HepG2 (cell line): ENCODE results near the gene UPK1B. TPM values are rescaled to one million over a fixed set of nuclear protein-coding genes. Genes with fewer than 3 reads are reported as not detected.

Experiments
- AKAP8 ChIP-seq: sonication (generic); formaldehyde crosslinking; IDR thresholded peaks from 2 replicates; pipeline ENCODE4 v1.5.1; 2020; ENCODE audit warnings: mild to moderate bottlenecking, missing genetic modification reagents
- HMGA1 ChIP-seq: sonication (generic); formaldehyde crosslinking; conservative IDR thresholded peaks from 2 replicates; pipeline ENCODE4 v1.4.0; 2020; ENCODE audit warnings: missing genetic modification reagents
- HOXA3 ChIP-seq: sonication (generic); formaldehyde crosslinking; IDR thresholded peaks from 2 replicates; pipeline ENCODE4 v1.5.0; 2020; ENCODE audit warnings: missing genetic modification reagents
- IKZF4 ChIP-seq: sonication (generic); formaldehyde crosslinking; IDR thresholded peaks from 2 replicates; pipeline ENCODE4 v1.5.1; 2020; ENCODE audit warnings: borderline replicate concordance, mild to moderate bottlenecking, low read depth, missing genetic modification reagents; ENCODE audit errors: not compliant biosample characterization
- JUND ChIP-seq: sonication (generic); formaldehyde crosslinking; IDR thresholded peaks from 2 replicates; pipeline ENCODE4 v1.8.0; 2022; ENCODE audit warnings: mild to moderate bottlenecking, missing genetic modification reagents
- NFIC ChIP-seq: IDR thresholded peaks from 2 replicates; pipeline ENCODE4 v1.6.1; 2012; ENCODE audit warnings: mild to moderate bottlenecking, low read length, inconsistent platforms
- PRMT3 ChIP-seq: sonication (generic); formaldehyde crosslinking; IDR thresholded peaks from 2 replicates; pipeline ENCODE4 v1.8.1; 2022; ENCODE audit warnings: low read depth, mild to moderate bottlenecking, moderate library complexity, missing genetic modification reagents, borderline replicate concordance
- RBM39 ChIP-seq: fragments of 200-400 bp; formaldehyde crosslinking; IDR thresholded peaks from one replicate; pipeline ENCODE4 v1.6.1; 2018; ENCODE audit warnings: antibody characterized with exemption, mild to moderate bottlenecking, low read depth, low read length; ENCODE audit not compliant: poor library complexity, severe bottlenecking
- SMAD3 ChIP-seq: sonication (generic); formaldehyde crosslinking; IDR thresholded peaks from 2 replicates; pipeline ENCODE4 v1.4.0; 2020; ENCODE audit warnings: missing genetic modification reagents
- TEAD3 ChIP-seq: optimal IDR thresholded peaks from 2 replicates; pipeline ENCODE3; 2016; ENCODE audit warnings: borderline replicate concordance
- ZBTB34 ChIP-seq: sonication (generic); formaldehyde crosslinking; IDR thresholded peaks from 2 replicates; pipeline ENCODE4 v1.8.0; 2022; ENCODE audit warnings: mild to moderate bottlenecking, missing genetic modification reagents
- ZBTB37 ChIP-seq: sonication (generic); formaldehyde crosslinking; IDR thresholded peaks from 2 replicates; pipeline ENCODE4 v1.4.0; 2020; ENCODE audit warnings: mild to moderate bottlenecking, missing genetic modification reagents
- ZNF33A ChIP-seq: sonication (generic); formaldehyde crosslinking; IDR thresholded peaks from 2 replicates; pipeline ENCODE4 v1.5.1; 2020; ENCODE audit warnings: missing genetic modification reagents, mild to moderate bottlenecking, moderate library complexity, borderline replicate concordance
- ZNF441 ChIP-seq: sonication (generic); formaldehyde crosslinking; IDR thresholded peaks from 2 replicates; pipeline ENCODE4 v1.7.0; 2021; ENCODE audit warnings: missing genetic modification reagents, borderline replicate concordance
- ZNF460 ChIP-seq: sonication (generic); formaldehyde crosslinking; IDR thresholded peaks from 2 replicates; pipeline ENCODE4 v1.5.1; 2020; ENCODE audit warnings: missing genetic modification reagents, mild to moderate bottlenecking, borderline replicate concordance
- ZNF616 ChIP-seq: sonication (generic); formaldehyde crosslinking; IDR thresholded peaks from 2 replicates; pipeline ENCODE4 v1.5.0; 2020; ENCODE audit warnings: low read depth, mild to moderate bottlenecking, missing genetic modification reagents
- ZNF781 ChIP-seq: sonication (generic); formaldehyde crosslinking; IDR thresholded peaks from 2 replicates; pipeline ENCODE4 v1.5.1; 2020; ENCODE audit warnings: borderline replicate concordance, mild to moderate bottlenecking, missing genetic modification reagents; ENCODE audit errors: not compliant biosample characterization
- polyA plus RNA-seq, 8 experiments: library from polyadenylated mRNA; depleted of rRNA in 3 of 8; stranded (reverse) in 7 of 8; unstranded in 1 of 8; fragments of >200 nt; fragmentation: Illumina TruSeq in 4 of 8; extraction: Trizol in 4 of 8; gene quantifications; 2 replicates each; pipeline versions ENCODE4 v1.2.1 to v1.2.3, GENCODE V29; 2011 to 2016; ENCODE audit warnings: low read depth in 4 of 8, missing spikeins in 1 of 8, mixed read lengths in 1 of 8; ENCODE audit not compliant: insufficient read depth in 1 of 8
- total RNA-seq, 5 experiments: library from RNA; depleted of rRNA; stranded (reverse); fragments of >200 nt; fragmentation: Illumina TruSeq; extraction: Trizol; gene quantifications; 2 replicates each; pipeline ENCODE4 v1.2.3, GENCODE V29; 2016; ENCODE audit warnings: low read depth in 1 of 5
- TF ChIP-seq, protein P1 (sequence below): sonication (generic); formaldehyde crosslinking; IDR thresholded peaks from 2 replicates; pipeline ENCODE4 v1.5.0; 2020; ENCODE audit warnings: missing genetic modification reagents, mild to moderate bottlenecking, borderline replicate concordance
- TF ChIP-seq, protein P2 (sequence below): fragments of 450-650 bp; IDR thresholded peaks from 2 replicates; pipeline ENCODE4 v1.6.1; 2017; ENCODE audit warnings: mild to moderate bottlenecking

The UPK1B gene
- total and polyA plus RNA-seq, 2 of the 13 experiments (the other 11 are each of a cell fraction or from before 2014, with no cell fraction given): not detected

- TF ChIP-seq, protein P1, sequence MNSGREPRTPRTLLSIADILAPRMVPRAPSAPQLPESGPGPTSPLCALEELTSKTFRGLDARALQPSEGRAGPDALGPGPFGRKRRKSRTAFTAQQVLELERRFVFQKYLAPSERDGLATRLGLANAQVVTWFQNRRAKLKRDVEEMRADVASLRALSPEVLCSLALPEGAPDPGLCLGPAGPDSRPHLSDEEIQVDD (CRISPR knock-in tag): no peak
- no peak; the same call in 1 of the 2 replicates for TF ChIP-seq ZNF460 (CRISPR knock-in tag)
- peak; percentile 80 for TF ChIP-seq ZNF441 (CRISPR knock-in tag)
- TF ChIP-seq TEAD3 (CRISPR knock-in tag): no peak
- no peak for TF ChIP-seq RBM39
- TF ChIP-seq HOXA3 (CRISPR knock-in tag): peak; percentile 42
- no peak for TF ChIP-seq SMAD3 (CRISPR knock-in tag)
- TF ChIP-seq IKZF4: peak; percentile 69
- no peak for TF ChIP-seq ZNF33A
- TF ChIP-seq NFIC: no peak; the same call in 1 of the 2 replicates
- TF ChIP-seq ZBTB34 (CRISPR knock-in tag): no peak
- no peak for TF ChIP-seq PRMT3
- no peak for TF ChIP-seq HMGA1 (CRISPR knock-in tag)
- peak; percentile 50; the same call in 1 of the 2 replicates for TF ChIP-seq AKAP8 (CRISPR knock-in tag)
- TF ChIP-seq ZNF616 (CRISPR knock-in tag): no peak
- TF ChIP-seq, protein P2, sequence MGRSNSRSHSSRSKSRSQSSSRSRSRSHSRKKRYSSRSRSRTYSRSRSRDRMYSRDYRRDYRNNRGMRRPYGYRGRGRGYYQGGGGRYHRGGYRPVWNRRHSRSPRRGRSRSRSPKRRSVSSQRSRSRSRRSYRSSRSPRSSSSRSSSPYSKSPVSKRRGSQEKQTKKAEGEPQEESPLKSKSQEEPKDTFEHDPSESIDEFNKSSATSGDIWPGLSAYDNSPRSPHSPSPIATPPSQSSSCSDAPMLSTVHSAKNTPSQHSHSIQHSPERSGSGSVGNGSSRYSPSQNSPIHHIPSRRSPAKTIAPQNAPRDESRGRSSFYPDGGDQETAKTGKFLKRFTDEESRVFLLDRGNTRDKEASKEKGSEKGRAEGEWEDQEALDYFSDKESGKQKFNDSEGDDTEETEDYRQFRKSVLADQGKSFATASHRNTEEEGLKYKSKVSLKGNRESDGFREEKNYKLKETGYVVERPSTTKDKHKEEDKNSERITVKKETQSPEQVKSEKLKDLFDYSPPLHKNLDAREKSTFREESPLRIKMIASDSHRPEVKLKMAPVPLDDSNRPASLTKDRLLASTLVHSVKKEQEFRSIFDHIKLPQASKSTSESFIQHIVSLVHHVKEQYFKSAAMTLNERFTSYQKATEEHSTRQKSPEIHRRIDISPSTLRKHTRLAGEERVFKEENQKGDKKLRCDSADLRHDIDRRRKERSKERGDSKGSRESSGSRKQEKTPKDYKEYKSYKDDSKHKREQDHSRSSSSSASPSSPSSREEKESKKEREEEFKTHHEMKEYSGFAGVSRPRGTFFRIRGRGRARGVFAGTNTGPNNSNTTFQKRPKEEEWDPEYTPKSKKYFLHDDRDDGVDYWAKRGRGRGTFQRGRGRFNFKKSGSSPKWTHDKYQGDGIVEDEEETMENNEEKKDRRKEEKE: no peak
- no peak for TF ChIP-seq ZNF781 (CRISPR knock-in tag)
- no peak for TF ChIP-seq JUND (CRISPR knock-in tag)
- TF ChIP-seq ZBTB37 (CRISPR knock-in tag): no peak
These were observed 67.4 kb downstream of the UPK1B start, which contains the start of gene B4GALT4 (continued) for GRCh38 chr3:119240591-119241434.
